GM21737 (cell line): Measurements from ENCODE around the gene NXF3.
"Not testable (repeated sequence)": the region's sequence is repeated elsewhere in the genome, so short reads cannot be mapped to it uniquely, and the experiment has no call there.

Experiments used
- ATAC-seq: cut with Tn5 transposase; IDR thresholded peaks from one replicate; pipeline ENCODE4 v1.9.1; 2021; ENCODE audit warnings: mild to moderate bottlenecking, moderate library complexity; ENCODE audit not compliant: unreplicated experiment

NXF3 gene, protein sequence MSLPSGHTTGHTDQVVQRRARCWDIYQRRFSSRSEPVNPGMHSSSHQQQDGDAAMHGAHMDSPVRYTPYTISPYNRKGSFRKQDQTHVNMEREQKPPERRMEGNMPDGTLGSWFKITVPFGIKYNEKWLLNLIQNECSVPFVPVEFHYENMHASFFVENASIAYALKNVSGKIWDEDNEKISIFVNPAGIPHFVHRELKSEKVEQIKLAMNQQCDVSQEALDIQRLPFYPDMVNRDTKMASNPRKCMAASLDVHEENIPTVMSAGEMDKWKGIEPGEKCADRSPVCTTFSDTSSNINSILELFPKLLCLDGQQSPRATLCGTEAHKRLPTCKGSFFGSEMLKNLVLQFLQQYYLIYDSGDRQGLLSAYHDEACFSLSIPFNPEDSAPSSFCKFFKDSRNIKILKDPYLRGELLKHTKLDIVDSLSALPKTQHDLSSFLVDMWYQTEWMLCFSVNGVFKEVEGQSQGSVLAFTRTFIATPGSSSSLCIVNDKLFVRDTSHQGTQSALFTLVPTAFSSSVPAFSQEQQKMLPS

DNA sequence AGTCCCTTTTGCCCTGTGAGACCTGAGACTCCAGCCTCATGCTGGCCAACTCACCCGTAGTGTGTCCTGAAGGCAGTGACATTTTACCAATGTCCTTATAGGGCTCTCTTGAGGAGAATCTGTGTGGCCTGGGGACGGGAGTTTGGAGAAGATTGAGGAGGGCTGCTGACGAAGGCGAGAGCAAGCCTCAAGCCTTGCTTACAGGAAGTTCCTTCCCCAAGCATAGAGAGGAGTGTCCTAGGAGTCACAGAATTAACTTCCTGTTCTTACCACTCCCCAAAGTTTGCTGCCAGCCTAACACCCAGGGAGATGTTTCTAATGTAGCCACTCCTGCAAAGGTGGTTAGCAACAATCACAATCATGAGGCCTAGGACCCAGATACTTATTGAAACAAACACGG is at the start of gene NXF3:
NXF3 (minus strand) TSS at position 202 of the 400 bp plus-strand sequence; CDS start at position 82, 120 bp downstream.
- ATAC-seq = no peak

DNA sequence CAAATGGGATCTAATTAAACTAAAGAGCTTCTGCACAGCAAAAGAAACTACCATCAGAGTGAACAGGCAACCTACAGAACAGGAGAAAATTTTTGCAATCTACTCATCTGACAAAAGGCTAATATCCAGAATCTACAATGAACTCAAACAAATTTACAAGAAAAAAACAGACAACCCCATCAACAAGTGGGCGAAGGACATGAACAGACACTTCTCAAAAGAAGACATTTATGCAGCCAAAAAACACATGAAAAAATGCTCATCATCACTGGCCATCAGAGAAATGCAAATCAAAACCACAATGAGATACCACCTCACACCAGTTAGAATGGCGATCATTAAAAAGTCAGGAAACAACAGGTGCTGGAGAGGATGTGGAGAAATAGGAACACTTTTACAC is 43.6 kb upstream of the NXF3 start:
- ATAC-seq = not testable (repeated sequence)

DNA sequence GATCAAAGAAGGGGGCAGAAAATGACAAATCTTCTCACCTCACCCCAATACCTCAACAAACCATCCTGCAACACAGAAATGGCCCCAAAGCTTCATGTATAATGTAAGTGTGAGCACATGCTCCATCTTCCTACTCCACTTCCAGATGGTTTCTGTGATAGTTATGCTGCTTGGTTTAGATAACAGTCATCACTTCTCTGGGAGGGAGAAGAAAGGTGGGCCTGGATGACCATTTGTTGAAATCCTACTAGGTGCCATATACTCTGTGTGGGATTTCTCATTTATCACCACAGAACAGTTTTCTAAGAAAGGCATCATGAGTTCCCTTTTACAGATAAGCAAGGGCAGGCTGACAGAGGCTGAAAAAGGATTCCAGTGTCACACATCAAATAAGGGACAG is 31.3 kb upstream of the NXF3 start:
- no peak for ATAC-seq

DNA sequence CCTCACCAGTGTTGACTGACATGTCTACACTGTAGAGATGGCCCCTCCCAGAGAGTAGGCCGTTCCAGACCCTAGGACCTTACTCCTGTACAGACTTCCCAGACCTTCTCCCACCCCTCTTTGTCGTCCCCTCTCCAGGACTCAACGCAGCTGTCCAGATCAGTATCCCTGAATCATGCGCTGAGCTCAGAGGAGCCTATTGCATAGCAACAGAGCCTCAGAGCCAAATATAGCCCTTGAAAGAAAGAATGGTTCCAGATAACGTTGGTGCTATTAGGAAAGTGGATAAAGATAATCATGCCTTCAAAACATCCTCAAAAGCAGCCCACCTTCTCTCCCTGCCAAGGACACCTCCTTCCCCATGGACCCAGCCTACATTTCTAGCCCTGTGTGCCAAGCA is 27.8 kb upstream of the NXF3 start:
- no peak for ATAC-seq

DNA sequence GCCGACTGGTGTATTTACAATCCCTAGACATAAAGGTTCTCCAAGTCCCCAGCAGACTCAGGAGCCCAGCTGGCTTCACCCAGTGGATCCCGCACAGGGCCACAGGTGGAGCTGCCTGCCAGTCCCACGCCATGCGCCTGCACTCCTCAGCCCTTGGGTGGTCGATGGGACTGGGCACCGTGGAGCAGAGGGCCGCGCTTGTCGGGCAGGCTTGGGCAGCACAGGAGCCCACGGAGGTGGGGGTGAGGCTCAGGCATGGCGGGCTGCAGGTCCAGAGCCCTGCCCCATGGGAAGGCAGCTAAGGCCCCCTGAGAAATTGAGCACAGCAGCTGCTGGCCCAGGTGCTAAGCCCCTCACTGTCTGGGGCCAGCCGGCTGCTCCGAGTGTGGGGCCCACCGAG is 24.0 kb upstream of the NXF3 start:
- not testable (repeated sequence) for ATAC-seq

DNA sequence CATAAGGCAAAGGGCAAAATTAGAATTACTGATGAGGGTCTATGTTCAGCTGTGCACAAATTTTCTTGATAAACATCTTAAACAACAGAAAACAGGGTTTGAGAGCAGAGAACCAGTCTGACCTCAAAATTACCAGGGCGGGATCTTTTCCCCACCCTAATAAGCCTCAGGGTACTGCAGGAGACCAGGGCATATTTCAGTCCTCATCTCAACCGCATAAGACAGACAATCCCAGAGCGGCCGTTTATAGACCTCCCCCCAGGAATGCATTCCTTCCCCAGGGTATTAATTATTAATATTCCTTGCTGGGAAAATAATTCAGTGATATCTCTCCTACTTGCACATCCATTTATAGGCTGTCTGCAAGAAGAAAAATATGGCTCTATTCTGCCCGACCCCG is 16.6 kb upstream of the NXF3 start:
- ATAC-seq = not testable (repeated sequence)

DNA sequence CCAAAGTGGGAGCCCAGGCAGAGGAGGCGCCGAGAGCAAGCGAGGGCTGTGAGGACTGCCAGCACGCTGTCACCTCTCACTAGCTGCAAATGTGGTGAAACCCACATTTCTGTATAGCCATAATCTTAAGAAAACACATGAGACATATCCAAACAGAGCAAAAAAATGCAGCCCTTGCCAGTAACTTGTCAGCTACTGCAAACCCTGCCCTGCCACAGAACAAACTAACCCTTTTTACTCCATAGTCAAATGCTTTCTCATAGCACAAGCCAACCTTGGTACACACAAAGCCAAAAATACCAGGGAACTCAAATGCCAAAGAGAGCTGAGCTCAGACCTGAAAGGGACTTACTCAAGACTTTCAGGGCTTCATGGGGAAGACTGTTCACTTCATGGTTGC is 14.9 kb upstream of the NXF3 start:
- ATAC-seq = no peak

DNA sequence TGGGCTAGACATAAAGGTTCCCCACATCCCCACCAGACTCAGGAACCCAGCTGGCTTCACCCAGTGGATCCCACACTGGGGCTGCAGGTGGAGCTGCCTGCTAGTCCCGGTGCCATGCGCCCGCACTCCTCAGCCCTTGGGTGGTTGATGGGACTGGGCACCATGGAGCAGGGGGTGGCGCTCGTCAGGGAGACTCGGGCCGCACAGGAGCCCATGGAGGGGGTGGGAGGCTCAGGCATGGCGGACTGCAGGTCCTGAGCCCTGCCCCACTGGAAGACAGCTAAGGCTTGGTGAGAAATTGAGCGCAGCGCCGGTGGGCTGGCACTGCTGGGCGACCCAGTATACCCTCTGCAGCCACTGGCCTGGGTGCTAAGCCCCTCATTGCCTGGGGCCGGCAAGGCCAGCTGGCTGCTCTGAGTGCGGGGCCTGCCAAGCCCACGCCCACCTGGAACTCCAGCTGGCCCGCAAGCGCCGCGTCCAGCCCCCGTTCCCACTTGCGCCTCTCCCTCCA is 14.3 kb upstream of the NXF3 start:
- ATAC-seq = not testable (repeated sequence)

DNA sequence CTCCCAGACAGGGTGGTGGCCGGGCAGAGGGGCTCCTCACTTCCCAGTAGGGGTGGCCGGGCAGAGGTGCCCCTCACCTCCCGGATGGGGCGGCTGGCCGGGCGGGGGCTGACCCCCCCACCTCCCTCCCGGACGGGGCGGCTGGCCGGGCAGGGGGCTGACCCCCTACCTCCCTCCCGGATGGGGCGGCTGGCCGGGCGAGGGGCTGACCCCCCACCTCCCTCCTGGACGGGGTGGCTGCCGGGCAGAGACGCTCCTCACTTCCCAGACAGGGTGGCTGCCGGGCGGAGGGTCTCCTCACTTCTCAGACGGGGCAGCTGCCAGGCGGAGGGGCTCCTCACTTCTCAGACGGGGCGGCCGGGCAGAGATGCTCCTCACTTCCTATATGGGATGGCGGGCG is 11.4 kb upstream of the NXF3 start:
- not testable (repeated sequence) for ATAC-seq

DNA sequence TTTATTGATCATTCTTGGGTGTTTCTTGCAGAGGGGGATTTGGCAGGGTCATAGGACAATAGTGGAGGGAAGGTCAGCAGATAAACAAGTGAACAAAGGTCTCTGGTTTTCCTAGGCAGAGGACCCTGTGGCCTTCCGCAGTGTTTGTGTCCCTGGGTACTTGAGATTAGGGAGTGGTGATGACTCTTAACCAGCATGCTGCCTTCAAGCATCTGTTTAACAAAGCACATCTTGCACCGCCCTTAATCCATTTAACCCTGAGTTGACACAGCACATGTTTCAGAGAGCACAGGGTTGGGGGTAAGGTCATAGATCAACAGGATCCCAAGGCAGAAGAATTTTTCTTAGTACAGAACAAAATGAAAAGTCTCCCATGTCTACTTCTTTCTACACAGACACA is 10.9 kb upstream of the NXF3 start:
- not testable (repeated sequence) for ATAC-seq

DNA sequence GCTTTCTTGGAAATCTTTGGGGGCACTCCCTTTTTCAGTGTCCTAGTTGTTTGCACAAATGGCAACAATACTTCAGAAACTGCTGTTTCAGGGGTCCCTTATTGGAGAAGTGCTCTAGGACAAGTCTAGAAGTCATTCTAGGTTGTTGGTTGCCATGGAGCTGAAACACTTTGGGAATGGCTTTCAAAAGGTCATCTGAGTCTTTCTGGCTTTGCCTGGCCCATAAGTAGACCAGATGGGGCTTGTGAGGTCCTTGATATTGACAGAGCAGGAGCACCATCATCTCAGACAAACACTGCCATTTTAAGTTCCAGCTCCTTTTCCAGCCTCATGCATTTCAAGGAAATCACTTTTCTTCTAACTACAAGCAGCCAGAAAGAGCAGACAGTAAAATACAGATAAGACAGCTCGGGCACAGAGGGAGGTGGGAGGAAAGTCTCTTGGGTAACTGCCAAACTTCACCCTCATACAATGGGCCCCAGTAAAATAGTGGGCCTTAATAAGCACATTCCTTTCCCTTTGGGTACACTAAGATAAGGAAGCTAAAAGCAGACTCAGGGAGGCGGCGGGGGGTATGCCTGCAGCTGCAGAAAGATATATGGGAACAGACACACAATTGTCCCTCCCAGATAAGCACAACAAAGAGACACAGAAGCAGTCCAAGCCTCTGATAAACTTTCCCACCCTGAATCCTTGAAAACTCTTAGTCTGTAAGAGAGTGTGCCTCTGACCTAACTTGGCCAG is 8.5 kb upstream of the NXF3 start:
- ATAC-seq = no peak

DNA sequence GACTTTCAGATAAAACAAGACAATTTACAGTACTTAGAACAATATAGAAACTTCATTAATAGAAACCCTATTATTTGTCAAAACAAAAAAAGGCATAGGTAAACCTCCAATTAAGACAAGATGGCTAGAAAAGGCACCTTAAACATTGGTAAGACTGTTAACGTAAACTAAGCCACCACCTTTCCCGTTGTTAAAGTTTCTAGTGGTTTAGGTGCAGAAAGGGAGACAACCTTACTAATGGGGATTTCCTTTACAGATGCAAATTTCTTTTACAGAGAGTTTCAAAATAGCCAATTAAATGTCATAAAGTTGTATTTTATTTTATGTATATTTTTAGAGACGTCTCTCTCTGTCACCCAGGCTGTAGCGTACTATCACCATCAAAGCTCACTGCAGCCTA is 7.5 kb upstream of the NXF3 start:
- ATAC-seq = no peak

DNA sequence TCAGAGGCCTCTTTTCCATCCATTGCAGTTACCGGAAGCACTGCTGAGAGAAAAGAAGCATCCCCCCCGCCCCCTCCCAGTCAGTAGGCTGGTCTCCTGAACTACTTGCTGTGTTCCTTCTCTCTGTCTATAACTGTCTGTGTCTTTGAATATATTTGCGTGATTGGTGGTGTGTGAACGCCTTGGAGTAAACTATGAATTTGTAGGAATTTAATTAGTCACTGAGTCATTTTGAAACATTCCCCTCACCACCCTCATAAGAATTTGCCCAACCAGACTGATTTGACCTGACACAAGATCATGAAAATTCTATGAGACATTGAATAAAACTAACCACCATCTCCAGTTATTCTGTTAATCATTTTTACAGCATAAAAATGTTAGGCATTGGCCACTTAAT is 6.7 kb upstream of the NXF3 start:
- ATAC-seq = no peak

DNA sequence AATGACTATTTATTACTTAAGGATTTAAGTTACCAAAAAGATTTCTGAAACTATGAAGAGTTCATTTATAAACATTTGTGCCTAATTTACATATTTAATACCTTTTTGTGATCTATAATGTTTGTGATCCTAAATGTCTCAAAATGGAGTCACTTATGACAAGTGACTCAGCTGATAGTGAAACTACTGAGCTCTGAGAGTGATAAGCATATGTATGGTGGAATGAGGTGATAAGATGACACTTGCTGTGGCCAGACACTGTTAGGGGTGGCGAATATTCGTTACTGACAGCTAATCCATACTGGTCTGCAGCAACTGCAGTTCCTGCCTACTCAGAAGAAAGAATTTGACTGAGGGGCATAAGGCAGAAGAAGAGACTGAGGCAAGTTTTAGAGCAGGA is 5.5 kb upstream of the NXF3 start:
- no peak for ATAC-seq

DNA sequence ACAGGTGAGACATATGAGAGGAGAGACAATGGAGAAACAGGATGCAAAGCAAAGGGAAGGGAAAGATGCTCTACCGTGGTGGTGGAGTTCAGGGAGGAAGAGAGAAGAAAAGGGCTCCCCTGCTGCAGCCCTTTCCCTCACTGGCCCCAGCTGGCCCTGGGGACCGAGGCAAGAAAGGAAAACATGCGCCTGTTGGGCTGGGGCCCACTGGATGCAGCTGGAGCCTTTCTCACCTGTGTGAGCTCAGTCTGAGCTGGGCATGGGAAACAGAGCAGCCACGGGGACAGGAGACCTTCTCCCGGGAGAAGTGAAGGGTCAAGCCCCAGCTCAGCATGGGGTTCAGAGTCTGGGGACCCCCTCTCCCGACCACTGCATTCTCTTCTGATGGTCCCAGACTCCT is 11.9 kb downstream of the NXF3 start:
- no peak for ATAC-seq

DNA sequence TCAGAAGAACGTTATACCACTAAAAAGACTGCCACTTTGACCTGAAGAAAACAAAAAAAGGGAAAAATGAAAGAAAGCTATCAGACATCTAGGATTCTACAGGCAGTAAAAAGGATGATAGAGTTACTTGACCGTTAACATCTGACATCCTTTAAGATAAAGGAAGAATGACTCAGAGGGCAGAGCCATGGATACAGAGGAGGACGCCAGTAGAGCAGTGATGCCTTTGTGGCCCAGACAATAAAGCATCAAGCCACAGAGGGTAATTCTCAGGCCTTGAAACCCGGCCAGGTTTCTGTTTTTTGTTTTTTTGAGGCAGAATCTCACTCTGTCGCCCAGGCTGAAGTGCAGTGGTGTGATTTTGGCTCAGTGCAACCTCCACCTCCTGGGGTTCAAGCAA is 19.5 kb downstream of the NXF3 start:
- no peak for ATAC-seq

DNA sequence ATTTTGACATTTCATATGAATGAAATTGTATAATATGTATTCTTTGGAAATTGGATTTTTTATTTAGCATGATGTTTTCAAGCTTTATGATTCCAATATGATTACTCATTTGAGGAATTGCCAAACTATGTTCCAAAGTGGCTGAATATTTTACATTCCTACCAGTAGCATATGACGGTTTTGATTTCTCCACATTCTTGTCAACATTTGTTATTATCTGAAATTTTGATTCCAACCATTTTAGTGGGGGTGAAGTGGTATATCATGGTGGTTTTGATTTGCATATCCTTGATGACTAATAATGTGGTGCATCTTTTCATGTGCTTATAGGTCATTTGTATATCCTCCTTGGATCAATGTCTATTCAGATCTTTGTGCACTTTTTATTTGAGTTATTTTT is 26.3 kb downstream of the NXF3 start:
- ATAC-seq = no peak

DNA sequence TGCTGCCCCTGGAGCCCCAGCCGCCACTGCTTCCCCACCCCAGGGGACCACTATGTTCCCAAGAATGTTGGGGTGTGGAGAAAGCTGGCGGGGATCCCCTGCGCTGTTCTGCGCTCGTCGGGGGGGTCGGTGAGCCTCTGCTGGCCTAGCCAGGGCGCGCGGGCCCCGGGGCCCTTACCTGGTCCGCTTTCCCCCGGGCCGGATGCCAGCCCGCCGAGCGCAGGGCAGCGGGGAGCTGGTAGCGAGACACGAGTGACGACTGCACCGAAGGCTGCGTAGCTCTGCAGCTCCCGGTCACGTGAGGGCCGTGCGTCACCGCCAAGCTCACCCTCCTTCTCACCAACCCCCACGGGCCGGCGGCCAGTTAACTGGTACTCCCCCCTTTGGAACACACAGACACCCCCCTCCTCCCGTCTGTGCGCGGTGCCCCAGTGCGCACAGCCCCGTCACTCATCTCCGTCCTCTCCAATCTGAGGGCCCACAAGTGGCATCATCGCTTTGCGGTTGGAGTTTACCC is 29.0 kb downstream of the NXF3 start, which contains the start of gene BEX1:
BEX1 (minus strand) TSS at position 254 of the 517 bp plus-strand sequence. CDS start 897 bp downstream, outside the sequence.
- ATAC-seq = no peak

DNA sequence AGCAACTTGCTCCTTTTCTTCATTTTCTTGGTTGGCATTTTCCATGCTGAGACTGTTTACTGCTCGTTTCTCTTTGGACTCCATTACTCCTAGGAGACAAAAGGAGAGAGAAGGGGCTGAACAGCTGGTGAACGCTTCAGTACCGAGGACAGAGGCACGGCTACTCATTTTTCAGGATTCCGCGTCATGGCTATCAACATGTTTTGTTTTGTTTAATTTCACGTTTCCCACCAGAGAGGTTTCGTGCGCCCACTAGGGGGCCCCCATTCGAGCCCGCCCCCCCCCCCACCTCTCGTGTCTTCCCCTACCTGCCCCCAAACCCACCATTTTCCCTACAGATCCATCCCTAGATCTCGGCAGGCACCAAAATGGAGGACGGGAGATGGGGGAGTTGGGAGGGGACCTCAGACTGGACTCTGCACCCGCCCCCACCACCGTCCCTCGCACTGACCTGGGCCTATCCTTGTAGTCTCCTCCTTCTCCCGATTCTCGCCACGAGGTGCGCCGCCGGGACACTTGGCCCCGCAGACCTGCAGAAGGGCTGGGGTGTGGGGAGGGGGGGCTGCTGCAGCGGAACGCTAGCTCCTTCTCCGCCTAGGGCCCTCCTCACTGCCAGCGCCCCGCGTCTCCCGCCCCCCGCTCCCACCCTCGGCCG is 29.6 kb downstream of the NXF3 start:
- ATAC-seq = no peak

DNA sequence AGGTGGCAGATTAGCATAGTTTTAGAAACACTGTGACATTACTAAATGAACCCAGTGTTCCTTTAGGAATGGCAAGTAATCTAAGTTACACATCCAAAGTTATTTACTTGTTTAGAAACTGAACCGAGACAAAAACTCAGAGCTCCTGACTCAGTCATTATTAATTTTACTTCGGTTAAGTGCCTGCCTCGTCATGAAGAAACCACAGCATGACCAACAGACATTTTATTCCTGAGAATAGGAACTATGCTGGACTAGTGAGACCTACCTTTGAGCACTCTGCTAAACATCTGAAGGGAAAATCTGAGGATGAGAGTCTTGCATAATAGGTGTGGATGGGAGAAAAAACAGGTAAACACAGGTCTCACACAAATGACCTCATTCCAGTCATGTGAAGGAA is 31.5 kb downstream of the NXF3 start:
- ATAC-seq = no peak

DNA sequence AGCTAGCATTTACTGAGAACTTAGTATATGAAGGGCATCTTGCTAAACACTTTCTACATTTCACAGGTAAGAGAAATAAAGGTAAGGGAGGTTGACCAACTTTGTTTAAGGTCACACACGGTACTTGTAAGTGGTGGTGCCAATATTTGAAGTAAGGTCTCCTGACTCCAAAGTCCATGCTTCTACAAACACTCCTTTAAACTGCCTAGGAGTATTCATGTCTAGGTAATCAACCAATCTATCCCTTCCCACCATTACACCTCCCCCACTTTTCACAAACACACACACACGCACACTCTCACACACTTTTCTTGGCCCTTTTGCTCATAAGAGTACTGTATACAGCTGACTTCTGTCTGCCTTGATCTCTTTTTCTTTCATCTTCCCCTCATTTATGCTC is 36.0 kb downstream of the NXF3 start:
- ATAC-seq = no peak
